Neural cell (in vitro differentiated cells): ENCODE measurements around the gene DNAJC16. TPM values are rescaled to one million over a fixed set of nuclear protein-coding genes. Genes with fewer than 3 reads are reported as not detected.

ENCODE experiments used
- H2AFZ ChIP-seq: fragments of 200-600, 300-800 bp; sonication (generic), shearing (Covaris generic); 2 replicates; pipeline ENCODE4 v1.6.0; 2014; ENCODE audit warnings: low read depth, mild to moderate bottlenecking, antibody characterized with exemption, low read length, moderate library complexity
- H3F3A ChIP-seq: fragments of 200-600 bp; shearing (Covaris generic); 2 replicates; pipeline ENCODE4 v1.6.1; 2016; ENCODE audit warnings: mild to moderate bottlenecking, moderate library complexity, mixed read lengths, antibody characterized with exemption, low read length; ENCODE audit not compliant: insufficient read depth, poor library complexity, severe bottlenecking
- H3K27ac ChIP-seq: fragments of 200-600, 300-800 bp; sonication (generic), shearing (Covaris generic); 2 replicates; pipeline ENCODE4 v1.5.1; 2014; ENCODE audit warnings: mild to moderate bottlenecking, low read length, moderate library complexity
- H3K27me3 ChIP-seq: fragments of 300-800, 200-600 bp; sonication (generic), shearing (Covaris generic); 2 replicates; pipeline ENCODE4 v1.6.0; 2014; ENCODE audit warnings: mild to moderate bottlenecking, low read depth, low read length, moderate library complexity; ENCODE audit not compliant: insufficient read depth
- H3K36me3 ChIP-seq: fragments of 300-800, 200-600 bp; sonication (generic), shearing (Covaris generic); 2 replicates; pipeline ENCODE4 v1.5.1; 2014; ENCODE audit warnings: mild to moderate bottlenecking, antibody characterized with exemption, low read length, moderate library complexity; ENCODE audit not compliant: insufficient read depth
- H3K4me2 ChIP-seq: fragments of 300-800, 200-600 bp; sonication (generic), shearing (Covaris generic); 2 replicates; pipeline ENCODE4 v1.6.0; 2014; ENCODE audit warnings: mild to moderate bottlenecking, low read length
- H3K4me3 ChIP-seq: fragments of 300-800, 200-600 bp; sonication (generic), shearing (Covaris generic); 2 replicates; pipeline ENCODE4 v1.5.1; 2014; ENCODE audit warnings: mild to moderate bottlenecking, low read length, moderate library complexity
- H3K79me2 ChIP-seq: fragments of 200-600 bp; shearing (Covaris generic); replicated peaks from 2 replicates; pipeline ENCODE4 v1.6.0; 2014; ENCODE audit warnings: mild to moderate bottlenecking, low read length, moderate library complexity; ENCODE audit not compliant: insufficient read depth
- H3K9ac ChIP-seq: fragments of 300-800, 200-600 bp; sonication (generic), shearing (Covaris generic); 2 replicates; pipeline ENCODE4 v1.6.1; 2016; ENCODE audit warnings: mild to moderate bottlenecking, low read length, mixed read lengths
- H3K9me2 ChIP-seq: fragments of 200-600 bp; shearing (Covaris generic); 2 replicates; pipeline ENCODE4 v1.6.1; 2016; ENCODE audit warnings: mild to moderate bottlenecking, low read length, mixed read lengths; ENCODE audit not compliant: insufficient read depth
- H3K9me3 ChIP-seq: fragments of 200-600, 300-800 bp; sonication (generic), shearing (Covaris generic); 2 replicates; pipeline ENCODE4 v1.6.1; 2016; ENCODE audit warnings: mild to moderate bottlenecking, mixed run types, low read length, moderate library complexity, mixed read lengths
- H4K20me1 ChIP-seq: fragments of 200-600 bp; shearing (Covaris generic); 2 replicates; pipeline ENCODE4 v1.6.1; 2016; ENCODE audit warnings: mild to moderate bottlenecking, mixed run types; ENCODE audit not compliant: insufficient read depth
- EP300 ChIP-seq: fragments of 450-650 bp; conservative IDR thresholded peaks from 2 replicates; pipeline ENCODE4 v1.6.1; 2014; ENCODE audit warnings: antibody characterized with exemption, mild to moderate bottlenecking, moderate library complexity; ENCODE audit not compliant: poor library complexity, severe bottlenecking
- EZH2 ChIP-seq: fragments of 200-600, 300-800 bp; shearing (Covaris generic), sonication (generic); IDR thresholded peaks from 2 replicates; pipeline ENCODE4 v1.6.1; 2014; ENCODE audit warnings: antibody characterized with exemption, low read length, borderline replicate concordance, mild to moderate bottlenecking; ENCODE audit not compliant: insufficient read depth, poor library complexity, severe bottlenecking
- MXI1 ChIP-seq: fragments of 450-650 bp; conservative IDR thresholded peaks from 2 replicates; pipeline ENCODE4 v1.6.1; 2014; ENCODE audit warnings: antibody characterized with exemption, mild to moderate bottlenecking; ENCODE audit not compliant: poor library complexity, severe bottlenecking
- POLR2AphosphoS5 ChIP-seq: IDR thresholded peaks from 2 replicates; pipeline ENCODE4 v1.6.1; 2012
- RAD21 ChIP-seq: fragments of 450-650 bp; conservative IDR thresholded peaks from 2 replicates; pipeline ENCODE4 v1.6.1; 2014; ENCODE audit warnings: antibody characterized with exemption, mild to moderate bottlenecking, moderate library complexity
- SMC3 ChIP-seq: fragments of 450-650 bp; conservative IDR thresholded peaks from 2 replicates; pipeline ENCODE4 v1.6.1; 2014; ENCODE audit warnings: antibody characterized with exemption, mild to moderate bottlenecking, moderate library complexity; ENCODE audit not compliant: poor library complexity
- TAF1 ChIP-seq: IDR thresholded peaks from 2 replicates; pipeline ENCODE4 v1.6.1; 2012; ENCODE audit warnings: low read depth
- polyA plus RNA-seq: library from polyadenylated mRNA; depleted of rRNA; stranded (reverse); fragments of >200 nt; gene quantifications from 2 replicates; pipeline ENCODE4 v1.2.3, GENCODE V29; 2014
- TF ChIP-seq, protein P1 (sequence below): fragments of 450-650 bp; IDR thresholded peaks from 2 replicates; pipeline ENCODE4 v1.5.1; 2014; ENCODE audit warnings: antibody characterized with exemption, mild to moderate bottlenecking, moderate library complexity; ENCODE audit not compliant: poor library complexity, severe bottlenecking
- TF ChIP-seq, protein P2 (sequence below): IDR thresholded peaks from 2 replicates; pipeline ENCODE4 v1.6.1; 2012; ENCODE audit warnings: borderline replicate concordance

Gene DNAJC16
- polyA plus RNA-seq, 1 donor from 2014 or later: 10.9 TPM

- no peaks in the 10 kb centered on the region for H3K79me2 ChIP-seq
- H3K4me3 ChIP-seq: no peak overlapping the region
- TF ChIP-seq POLR2AphosphoS5: no peak
- TF ChIP-seq, protein P1, sequence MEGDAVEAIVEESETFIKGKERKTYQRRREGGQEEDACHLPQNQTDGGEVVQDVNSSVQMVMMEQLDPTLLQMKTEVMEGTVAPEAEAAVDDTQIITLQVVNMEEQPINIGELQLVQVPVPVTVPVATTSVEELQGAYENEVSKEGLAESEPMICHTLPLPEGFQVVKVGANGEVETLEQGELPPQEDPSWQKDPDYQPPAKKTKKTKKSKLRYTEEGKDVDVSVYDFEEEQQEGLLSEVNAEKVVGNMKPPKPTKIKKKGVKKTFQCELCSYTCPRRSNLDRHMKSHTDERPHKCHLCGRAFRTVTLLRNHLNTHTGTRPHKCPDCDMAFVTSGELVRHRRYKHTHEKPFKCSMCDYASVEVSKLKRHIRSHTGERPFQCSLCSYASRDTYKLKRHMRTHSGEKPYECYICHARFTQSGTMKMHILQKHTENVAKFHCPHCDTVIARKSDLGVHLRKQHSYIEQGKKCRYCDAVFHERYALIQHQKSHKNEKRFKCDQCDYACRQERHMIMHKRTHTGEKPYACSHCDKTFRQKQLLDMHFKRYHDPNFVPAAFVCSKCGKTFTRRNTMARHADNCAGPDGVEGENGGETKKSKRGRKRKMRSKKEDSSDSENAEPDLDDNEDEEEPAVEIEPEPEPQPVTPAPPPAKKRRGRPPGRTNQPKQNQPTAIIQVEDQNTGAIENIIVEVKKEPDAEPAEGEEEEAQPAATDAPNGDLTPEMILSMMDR: no peak
- TF ChIP-seq MXI1: no peak
- no peak for TF ChIP-seq EZH2
- no peak for TF ChIP-seq TAF1
- TF ChIP-seq, protein P2, sequence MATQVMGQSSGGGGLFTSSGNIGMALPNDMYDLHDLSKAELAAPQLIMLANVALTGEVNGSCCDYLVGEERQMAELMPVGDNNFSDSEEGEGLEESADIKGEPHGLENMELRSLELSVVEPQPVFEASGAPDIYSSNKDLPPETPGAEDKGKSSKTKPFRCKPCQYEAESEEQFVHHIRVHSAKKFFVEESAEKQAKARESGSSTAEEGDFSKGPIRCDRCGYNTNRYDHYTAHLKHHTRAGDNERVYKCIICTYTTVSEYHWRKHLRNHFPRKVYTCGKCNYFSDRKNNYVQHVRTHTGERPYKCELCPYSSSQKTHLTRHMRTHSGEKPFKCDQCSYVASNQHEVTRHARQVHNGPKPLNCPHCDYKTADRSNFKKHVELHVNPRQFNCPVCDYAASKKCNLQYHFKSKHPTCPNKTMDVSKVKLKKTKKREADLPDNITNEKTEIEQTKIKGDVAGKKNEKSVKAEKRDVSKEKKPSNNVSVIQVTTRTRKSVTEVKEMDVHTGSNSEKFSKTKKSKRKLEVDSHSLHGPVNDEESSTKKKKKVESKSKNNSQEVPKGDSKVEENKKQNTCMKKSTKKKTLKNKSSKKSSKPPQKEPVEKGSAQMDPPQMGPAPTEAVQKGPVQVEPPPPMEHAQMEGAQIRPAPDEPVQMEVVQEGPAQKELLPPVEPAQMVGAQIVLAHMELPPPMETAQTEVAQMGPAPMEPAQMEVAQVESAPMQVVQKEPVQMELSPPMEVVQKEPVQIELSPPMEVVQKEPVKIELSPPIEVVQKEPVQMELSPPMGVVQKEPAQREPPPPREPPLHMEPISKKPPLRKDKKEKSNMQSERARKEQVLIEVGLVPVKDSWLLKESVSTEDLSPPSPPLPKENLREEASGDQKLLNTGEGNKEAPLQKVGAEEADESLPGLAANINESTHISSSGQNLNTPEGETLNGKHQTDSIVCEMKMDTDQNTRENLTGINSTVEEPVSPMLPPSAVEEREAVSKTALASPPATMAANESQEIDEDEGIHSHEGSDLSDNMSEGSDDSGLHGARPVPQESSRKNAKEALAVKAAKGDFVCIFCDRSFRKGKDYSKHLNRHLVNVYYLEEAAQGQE: no peak
- TF ChIP-seq RAD21: no peak
- TF ChIP-seq SMC3: no peak
- no peak for TF ChIP-seq EP300
- H3F3A ChIP-seq: no peaks in the 10 kb centered on the region
- H3K9me3 ChIP-seq: no peaks in the 10 kb centered on the region
- H3K9me2 ChIP-seq: no peaks in the 10 kb centered on the region
- H3K4me2 ChIP-seq: no peak overlapping the region
- H3K27me3 ChIP-seq: no peaks in the 10 kb centered on the region
- no peaks in the 10 kb centered on the region for H4K20me1 ChIP-seq
- H2AFZ ChIP-seq: no peak overlapping the region
- H3K27ac ChIP-seq: no peak overlapping the region
- H3K9ac ChIP-seq: no peak overlapping the region
- no peaks in the 10 kb centered on the region for H3K36me3 ChIP-seq
Observed at GRCh38 chr1:15493869-15494390, 32.7 kb upstream of the DNAJC16 start.

DNA sequence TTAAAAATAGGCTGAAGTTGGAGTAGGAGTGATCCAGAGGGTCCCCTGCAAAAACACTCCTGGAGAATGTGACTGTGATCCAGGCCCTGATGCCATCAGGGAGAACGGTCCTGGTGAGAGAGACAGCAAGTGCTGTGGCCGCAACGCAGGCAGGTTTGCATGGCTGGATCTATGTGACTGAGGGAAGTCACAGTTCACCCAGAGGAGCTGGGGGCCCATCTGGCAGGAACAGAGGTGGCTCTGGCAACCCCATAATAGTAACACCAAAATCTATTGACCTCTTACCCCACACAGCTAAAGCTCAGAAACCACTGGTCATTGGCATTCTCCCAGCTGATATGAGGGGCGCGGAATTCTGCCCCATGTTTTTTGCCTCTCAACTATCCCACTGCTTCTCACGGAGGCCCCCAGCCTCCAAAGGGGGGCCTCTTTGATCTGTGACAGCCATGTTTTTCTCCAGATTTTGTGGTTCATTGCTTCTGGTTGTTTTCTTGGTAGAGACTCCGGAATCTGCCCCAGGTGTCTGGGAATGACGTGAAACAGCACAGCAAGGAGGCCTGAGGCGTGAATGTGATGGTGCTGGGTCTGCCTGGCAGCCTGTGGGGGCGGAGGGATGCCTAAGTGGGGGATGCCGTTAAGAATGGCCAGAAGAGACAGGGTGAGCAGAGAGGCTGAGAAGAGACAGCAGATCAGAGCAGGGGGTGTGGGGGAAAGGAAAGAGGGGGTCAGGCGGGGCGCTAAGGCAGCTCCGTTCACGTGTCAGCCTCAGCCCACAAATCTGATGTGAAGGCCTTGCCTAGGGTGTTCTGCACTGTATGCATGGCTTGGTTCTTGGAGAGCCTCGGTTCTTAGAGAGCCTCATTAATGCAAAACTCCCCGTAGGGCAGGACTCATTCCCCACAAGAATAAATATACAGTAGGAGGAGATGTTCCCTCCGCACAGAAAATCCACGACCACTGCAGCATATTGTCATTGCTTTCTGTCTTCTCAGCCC lies 26.2 kb upstream of the DNAJC16 start:
- Histone ChIP-seq H3K36me3 (no peaks in the 10 kb centered on the region), H4K20me1 (no peaks in the 10 kb centered on the region), H3K27ac (no peak overlapping the region), H3K9me2 (no peaks in the 10 kb centered on the region), H3K27me3 (no peaks in the 10 kb centered on the region), H2AFZ (no peak overlapping the region), H3K4me3 (no peak overlapping the region), H3K79me2 (no peaks in the 10 kb centered on the region), H3K4me2 (no peak overlapping the region), H3K9ac (no peak overlapping the region), H3F3A (no peaks in the 10 kb centered on the region), H3K9me3 (no peaks in the 10 kb centered on the region)
- TF ChIP-seq, protein P1: no peak
- TF ChIP-seq EZH2 (no peak), TAF1 (no peak), SMC3 (no peak), MXI1 (no peak), EP300 (no peak), RAD21 (no peak)
- TF ChIP-seq, protein P2: no peak
